H1 (cell line): ENCODE data around the gene TEKTIP1. TPM values are rescaled to one million over a fixed set of nuclear protein-coding genes. Genes with fewer than 3 reads are reported as not detected.
A peak's percentile ranks its signal among the peaks of the same experiment; 100 is the strongest.

Experiments used
- ASH2L ChIP-seq: fragments of 200-600, 300-600 bp; sonication (generic); IDR thresholded peaks from one replicate; pipeline ENCODE4 v1.7.1; 2017; ENCODE audit warnings: low read length
- CEBPB ChIP-seq: IDR thresholded peaks from 2 replicates; pipeline ENCODE4 v1.6.1; 2012; ENCODE audit warnings: low read depth, low read length
- CREB1 ChIP-seq: IDR thresholded peaks from 2 replicates; pipeline ENCODE4 v1.6.1; 2012; ENCODE audit warnings: inconsistent platforms
- RAD21 ChIP-seq, 2 experiments: IDR thresholded peaks in 1 of 2; conservative IDR thresholded peaks in 1 of 2; 2 replicates each; pipeline ENCODE4 v1.6.1; 2011; ENCODE audit warnings: low read depth in 2 of 2, low read length in 2 of 2, improper control_type of control experiment in 1 of 2, inconsistent platforms in 1 of 2, mild to moderate bottlenecking in 1 of 2, moderate library complexity in 1 of 2
- RXRA ChIP-seq: IDR thresholded peaks from 2 replicates; pipeline ENCODE4 v1.6.1; 2011; ENCODE audit warnings: low read depth, mild to moderate bottlenecking, low read length, moderate library complexity; ENCODE audit not compliant: insufficient read depth
- SP2 ChIP-seq: IDR thresholded peaks from 2 replicates; pipeline ENCODE4 v1.6.1; 2012; ENCODE audit warnings: mild to moderate bottlenecking, low read length, inconsistent platforms
- SUZ12 ChIP-seq: fragments of 200-600 bp; sonication (generic); IDR thresholded peaks from 2 replicates; pipeline ENCODE4 v1.6.1; 2012; ENCODE audit warnings: mild to moderate bottlenecking, inconsistent platforms, low read length, moderate library complexity, mixed read lengths
- ZNF274 ChIP-seq: IDR thresholded peaks from 2 replicates; pipeline ENCODE4 v1.7.0; 2012; ENCODE audit warnings: low read length, borderline replicate concordance; ENCODE audit errors: extremely low read depth
- polyA plus RNA-seq, 7 experiments: library from polyadenylated mRNA; depleted of rRNA in 3 of 7; stranded (reverse) in 5 of 7; unstranded in 2 of 7; fragments of >200 nt in 5 of 7; fragments of 200-250 nt in 2 of 7; gene quantifications; 1 replicate in 5 of 7; 2 replicates in 1 of 7; 4 replicates in 1 of 7; pipeline versions ENCODE4 v1.2.1 to v1.2.3, GENCODE V29; 2011 to 2013; ENCODE audit warnings: missing spikeins in 2 of 7, mixed read lengths in 2 of 7
- total RNA-seq: library from RNA; stranded (reverse); fragmentation: NEBNext Ultra II Directional; extraction: Animal tissue kit (Norgen Biotek cat#: 25700); gene quantifications from 2 replicates; pipeline ENCODE4 v1.2.1, GENCODE V29; 2021
- TF ChIP-seq, protein P1 (sequence below): IDR thresholded peaks from 2 replicates; pipeline ENCODE4 v1.6.1; 2012; ENCODE audit warnings: inconsistent platforms

TEKTIP1 gene
- total and polyA plus RNA-seq, 2 of the 8 experiments (the other 6 are each of a cell fraction or from before 2014, with no cell fraction given) = 1.1 TPM; not detected in 1

DNA sequence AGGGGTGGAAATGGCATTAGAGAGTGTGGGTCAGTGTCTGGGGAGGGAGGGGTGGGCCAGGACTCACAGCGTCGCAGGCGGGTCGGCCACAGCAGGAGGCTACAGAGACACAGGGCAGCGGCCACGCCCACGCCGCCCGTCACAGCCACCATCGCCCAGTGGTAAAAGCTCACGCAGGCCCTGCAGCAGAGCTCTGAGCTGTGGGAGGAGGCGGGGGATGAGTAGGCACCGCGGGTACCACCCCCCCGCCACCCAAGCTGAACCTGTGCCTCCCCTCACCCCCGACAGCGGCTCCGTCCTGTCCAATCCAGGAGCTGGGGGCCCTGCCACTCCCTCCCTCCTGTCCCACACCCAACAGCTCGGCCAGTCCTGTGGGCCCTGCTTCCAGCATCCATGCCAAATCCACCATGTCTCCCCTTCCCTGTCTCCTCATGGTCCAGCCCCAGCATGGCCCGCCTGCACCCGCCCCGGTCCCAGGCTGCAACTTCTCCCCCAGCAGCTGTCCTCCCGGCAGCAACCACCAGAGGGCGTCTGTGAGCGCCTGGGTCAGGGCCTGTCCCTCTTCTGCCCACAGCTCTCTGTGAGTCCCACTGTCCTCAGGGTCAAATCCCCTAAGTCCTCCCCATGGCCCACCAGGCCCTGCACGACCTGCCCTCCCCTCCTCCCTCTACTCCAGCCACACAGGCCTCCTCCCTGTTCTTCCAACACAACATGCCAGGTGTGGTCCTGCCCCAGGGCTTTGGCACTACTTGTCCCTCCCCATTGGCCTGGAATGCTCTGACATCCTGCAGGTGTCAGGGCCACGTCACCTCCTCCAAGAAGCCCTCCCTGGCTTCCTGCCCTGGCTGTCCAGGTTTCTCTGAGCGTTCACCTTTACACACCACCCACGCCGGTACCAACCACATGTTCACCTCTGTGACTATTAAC lies 6.0 kb downstream of the TEKTIP1 start (continued):
- TF ChIP-seq, protein P1, sequence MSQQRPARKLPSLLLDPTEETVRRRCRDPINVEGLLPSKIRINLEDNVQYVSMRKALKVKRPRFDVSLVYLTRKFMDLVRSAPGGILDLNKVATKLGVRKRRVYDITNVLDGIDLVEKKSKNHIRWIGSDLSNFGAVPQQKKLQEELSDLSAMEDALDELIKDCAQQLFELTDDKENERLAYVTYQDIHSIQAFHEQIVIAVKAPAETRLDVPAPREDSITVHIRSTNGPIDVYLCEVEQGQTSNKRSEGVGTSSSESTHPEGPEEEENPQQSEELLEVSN = no peak
- TF ChIP-seq RAD21 (IDR thresholded peaks at IDR 0.05 in 1 of 2, conservative IDR thresholded peaks at IDR 0.05 in 1 of 2; ENCODE audit: low read depth in 2 of 2, low read length in 2 of 2) (peak; percentile 63 to 75), SP2 (no peak), ASH2L (no peak), RXRA (no peak), CEBPB (no peak), SUZ12 (no peak), ZNF274 (no peak), CREB1 (no peak)
